Globus pallidus (tissue), 1 donor: Measurements from ENCODE around the gene ADD1.
"Not testable (repeated sequence)": the region's sequence is repeated elsewhere in the genome, so short reads cannot be mapped to it uniquely, and the experiment has no call there.

Experiments
- DNase-seq: peaks from one replicate; pipeline ENCODE4 v3.0.0-alpha.2; 2015; ENCODE audit warnings: low spot score

The ADD1 gene

GRCh38 chr4:2944586-2945526, 101.2 kb downstream of the ADD1 start:
- no peak for DNase-seq

- DNase-seq = not testable (repeated sequence)
Observed at GRCh38 chr4:2945619-2946604, 102.3 kb downstream of the ADD1 start.

- no peak for DNase-seq
Observed at GRCh38 chr4:2946812-2947600, 103.4 kb downstream of the ADD1 start.

GRCh38 chr4:2947926-2948325, 104.3 kb downstream of the ADD1 start:
- no peak for DNase-seq

GRCh38 chr4:2948895-2949781, 105.5 kb downstream of the ADD1 start:
- DNase-seq = no peak

GRCh38 chr4:2949782-2950125, 106.1 kb downstream of the ADD1 start:
- DNase-seq = no peak

GRCh38 chr4:2950221-2950989, 106.8 kb downstream of the ADD1 start:
- DNase-seq = no peak

GRCh38 chr4:2953496-2953895, 109.9 kb downstream of the ADD1 start:
- DNase-seq = no peak

GRCh38 chr4:2954358-2955185, 110.9 kb downstream of the ADD1 start:
- no peak for DNase-seq

- DNase-seq = not testable (repeated sequence)
Observed at GRCh38 chr4:2955186-2956044, 111.8 kb downstream of the ADD1 start.

- DNase-seq = no peak
Observed at GRCh38 chr4:2958446-2958845, 114.8 kb downstream of the ADD1 start.

GRCh38 chr4:2960450-2960849, 116.8 kb downstream of the ADD1 start:
- DNase-seq = not testable (repeated sequence)

- DNase-seq = no peak
Observed at GRCh38 chr4:2961421-2961810, 117.8 kb downstream of the ADD1 start.

- no peak for DNase-seq
Observed at GRCh38 chr4:2961811-2962441, 118.3 kb downstream of the ADD1 start.

- no peak for DNase-seq
Observed at GRCh38 chr4:2962614-2963174, 119.0 kb downstream of the ADD1 start.

GRCh38 chr4:2963175-2963965, 119.7 kb downstream of the ADD1 start, which contains the start of the genes GRK4 and NOP14:
TSS of gene GRK4 (plus strand) at chr4:2963571. CDS start at chr4:2964071, 500 bp downstream.
TSS of gene NOP14 (minus strand) at chr4:2963406. CDS start at chr4:2963319, 87 bp downstream.
- DNase-seq = peak; percentile 97
